HG02938 (cell line): ENCODE measurements around the gene CD99.

Experiments used
- ATAC-seq: cut with Tn5 transposase; IDR thresholded peaks from one replicate; pipeline ENCODE4 v1.9.1; 2021; ENCODE audit warnings: mild to moderate bottlenecking, moderate library complexity; ENCODE audit not compliant: unreplicated experiment

Gene CD99, protein sequence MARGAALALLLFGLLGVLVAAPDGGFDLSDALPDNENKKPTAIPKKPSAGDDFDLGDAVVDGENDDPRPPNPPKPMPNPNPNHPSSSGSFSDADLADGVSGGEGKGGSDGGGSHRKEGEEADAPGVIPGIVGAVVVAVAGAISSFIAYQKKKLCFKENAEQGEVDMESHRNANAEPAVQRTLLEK

DNA sequence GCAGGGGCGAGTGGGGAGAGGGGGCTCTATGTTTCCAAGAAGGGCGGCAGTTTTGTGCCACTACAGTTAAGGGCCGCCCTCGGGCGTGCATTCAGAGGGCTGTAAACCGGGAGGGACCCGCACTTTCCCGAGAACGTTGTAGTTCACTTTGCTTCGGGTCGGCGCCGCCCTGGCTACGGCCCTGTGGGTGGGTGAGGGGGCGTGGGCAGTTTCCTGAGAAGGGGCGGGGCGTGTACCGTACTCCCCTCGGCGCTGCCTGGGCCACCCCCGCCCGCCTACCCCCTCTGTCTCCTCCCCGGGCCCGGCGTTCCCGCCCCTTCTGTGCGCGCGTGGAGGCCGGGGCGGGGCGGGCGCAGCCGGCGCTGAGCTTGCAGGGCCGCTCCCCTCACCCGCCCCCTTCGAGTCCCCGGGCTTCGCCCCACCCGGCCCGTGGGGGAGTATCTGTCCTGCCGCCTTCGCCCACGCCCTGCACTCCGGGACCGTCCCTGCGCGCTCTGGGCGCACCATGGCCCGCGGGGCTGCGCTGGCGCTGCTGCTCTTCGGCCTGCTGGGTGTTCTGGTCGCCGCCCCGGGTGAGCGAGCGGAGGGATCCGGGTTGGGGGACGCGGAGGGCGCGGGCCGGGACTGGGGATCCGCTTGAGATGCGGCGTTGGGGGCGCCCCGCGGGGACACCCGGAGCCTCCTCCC lies at the start of gene CD99:
Gene CD99 (plus strand): TSS at position 440 of the 687 bp plus-strand sequence. CDS start 66 bp downstream, at position 506.
- peak; percentile 70 for ATAC-seq

DNA sequence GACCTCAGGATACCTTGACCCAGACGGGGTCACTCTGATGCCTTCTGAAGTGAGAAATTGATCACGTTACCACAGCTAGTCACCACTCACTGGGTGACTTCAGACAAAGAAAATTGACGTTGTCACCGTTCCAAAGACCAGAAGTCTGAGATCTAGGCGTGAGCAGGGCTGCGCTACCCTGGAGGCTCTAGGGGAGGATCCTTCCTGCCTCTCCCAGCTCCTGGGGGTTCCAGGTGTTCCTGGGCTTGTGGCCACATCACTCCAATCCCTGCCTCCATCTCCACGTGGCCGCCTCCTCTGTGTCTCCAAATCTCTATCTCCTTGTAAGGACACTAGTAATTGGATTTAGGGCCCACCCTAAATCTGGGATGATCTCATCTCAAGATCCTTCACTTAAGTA lies 48.9 kb upstream of the CD99 start:
- ATAC-seq = no peak

DNA sequence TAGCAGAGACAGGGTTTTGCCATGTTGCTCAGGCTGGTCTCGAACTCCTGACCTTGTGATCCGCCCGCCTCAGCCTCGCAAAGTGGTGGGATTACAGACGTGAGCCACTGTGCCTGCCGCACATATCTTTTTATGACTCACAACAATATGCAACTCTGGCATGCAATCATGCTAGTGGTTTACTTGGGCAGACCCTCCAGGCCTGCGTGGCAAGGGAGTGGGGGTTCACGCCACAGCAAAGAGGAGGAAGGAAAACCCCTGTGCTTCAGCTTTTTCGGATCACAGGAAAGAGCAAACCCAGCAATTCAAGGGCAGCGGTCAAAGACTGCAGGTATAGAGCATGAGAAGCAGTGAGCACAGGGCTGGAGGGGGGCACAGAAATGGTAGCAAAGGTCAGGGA lies 48.3 kb upstream of the CD99 start:
- no peak for ATAC-seq

DNA sequence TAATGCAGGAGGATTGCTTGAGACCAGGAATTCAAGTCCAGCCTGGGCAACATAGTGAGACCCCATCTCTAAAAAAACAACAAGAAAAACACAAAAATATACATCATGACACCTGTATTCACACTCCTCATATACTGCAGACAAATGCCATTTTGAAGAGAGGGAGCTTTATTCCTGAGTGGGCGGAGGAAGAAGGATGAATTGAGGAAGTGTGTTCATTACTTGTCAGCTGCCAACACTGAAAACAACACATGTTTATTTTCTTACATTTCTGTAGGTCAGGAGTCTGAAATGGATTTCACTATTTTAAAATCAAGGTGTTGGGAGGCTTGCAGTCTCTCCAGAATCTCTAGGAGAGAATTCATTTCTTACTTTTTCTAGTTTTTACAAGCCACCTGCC lies 47.2 kb upstream of the CD99 start:
- ATAC-seq = no peak

DNA sequence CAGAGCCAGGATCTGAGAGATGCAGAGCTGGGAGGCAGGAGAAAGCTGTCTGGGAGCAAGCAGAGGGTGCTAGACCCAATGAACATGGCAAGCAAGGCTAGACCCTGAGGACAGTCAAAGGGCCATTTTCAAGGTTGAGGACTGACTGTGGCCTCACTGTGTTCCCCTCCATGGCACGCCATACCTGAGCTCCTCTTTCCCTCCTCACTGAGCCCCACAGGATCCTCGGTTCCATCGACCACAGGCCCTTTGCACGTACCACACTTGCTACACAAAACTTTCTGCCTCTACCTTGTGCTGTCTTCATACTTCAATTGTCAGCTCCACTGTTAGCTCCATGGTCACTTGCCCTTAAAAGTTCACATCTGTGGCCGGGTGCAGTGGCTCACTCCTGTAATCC lies 45.5 kb upstream of the CD99 start:
- no peak for ATAC-seq

DNA sequence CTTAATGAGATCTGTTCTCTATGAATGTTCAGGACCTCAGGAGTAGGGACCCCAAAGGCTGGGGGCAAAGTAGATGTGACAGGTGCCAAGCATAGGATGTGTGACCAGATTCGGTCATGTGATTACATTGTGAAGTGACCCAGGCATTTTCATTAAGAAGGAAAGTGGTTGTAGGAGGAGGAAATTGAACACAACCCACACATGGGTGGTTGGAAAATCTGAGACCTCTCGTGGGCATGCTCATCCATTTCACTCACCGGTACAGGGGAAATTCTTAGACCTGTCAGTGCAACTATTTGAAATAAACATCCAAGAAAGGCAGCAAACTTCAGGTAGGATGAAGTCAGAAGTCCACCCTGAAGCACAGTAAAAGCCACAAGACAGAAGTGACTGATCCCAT lies 43.5 kb upstream of the CD99 start:
- ATAC-seq = no peak

DNA sequence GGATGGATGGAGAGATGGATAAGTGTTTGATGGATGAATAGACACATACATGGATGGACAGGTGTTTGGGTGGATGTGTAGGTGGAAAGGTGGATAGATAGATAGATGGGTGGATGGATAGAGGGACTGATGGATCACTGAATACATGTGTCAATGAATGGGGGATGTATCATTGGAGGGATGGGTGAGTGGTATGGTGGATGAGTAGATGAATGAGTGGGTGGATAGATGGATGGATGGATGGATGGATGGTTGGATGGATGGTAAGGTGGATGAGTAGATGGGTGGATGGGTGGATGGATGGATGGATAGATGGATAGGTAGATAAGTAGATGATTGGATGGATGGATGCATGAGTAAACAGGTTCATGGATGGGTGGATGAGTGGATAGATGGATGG lies 41.1 kb upstream of the CD99 start:
- ATAC-seq = no peak

DNA sequence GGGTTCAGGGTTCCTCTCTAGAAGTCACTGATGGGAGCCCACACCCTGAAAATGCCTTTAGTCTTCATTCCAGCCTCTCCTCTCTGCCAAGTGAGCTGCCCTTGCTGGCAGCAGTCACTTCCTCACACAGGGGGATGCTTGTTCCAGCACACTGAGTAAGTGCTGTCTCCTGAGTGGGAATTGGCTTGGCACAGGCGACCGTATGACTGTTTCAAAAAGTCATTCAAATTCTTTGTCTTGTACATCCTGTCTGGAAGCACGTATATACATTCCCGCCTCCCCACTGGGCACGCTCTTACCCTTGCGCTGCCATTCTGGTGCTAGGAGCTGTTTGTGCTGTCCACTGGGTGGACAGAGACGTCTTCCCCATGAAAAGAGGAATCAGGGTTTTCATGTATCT lies 40.2 kb upstream of the CD99 start:
- ATAC-seq = no peak

DNA sequence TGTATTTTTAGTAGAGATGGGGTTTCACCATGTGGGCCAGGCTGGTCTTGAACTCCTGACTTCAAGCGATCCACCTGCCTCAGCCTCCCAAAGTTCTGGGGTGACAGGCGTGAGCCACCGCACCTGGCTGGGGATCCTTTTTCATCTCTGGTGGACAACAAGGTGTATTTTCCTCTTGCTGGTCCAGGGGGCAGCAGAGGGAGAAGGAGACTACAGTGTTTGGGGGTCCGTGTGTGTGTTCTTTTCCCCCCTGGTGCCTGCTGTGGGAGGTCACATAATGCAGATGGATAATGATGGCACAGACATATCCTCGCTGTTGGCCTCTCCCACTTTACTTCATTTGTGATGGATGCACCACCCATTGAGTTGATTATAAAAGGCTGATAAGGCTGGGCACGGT lies 39.0 kb upstream of the CD99 start:
- ATAC-seq = no peak

DNA sequence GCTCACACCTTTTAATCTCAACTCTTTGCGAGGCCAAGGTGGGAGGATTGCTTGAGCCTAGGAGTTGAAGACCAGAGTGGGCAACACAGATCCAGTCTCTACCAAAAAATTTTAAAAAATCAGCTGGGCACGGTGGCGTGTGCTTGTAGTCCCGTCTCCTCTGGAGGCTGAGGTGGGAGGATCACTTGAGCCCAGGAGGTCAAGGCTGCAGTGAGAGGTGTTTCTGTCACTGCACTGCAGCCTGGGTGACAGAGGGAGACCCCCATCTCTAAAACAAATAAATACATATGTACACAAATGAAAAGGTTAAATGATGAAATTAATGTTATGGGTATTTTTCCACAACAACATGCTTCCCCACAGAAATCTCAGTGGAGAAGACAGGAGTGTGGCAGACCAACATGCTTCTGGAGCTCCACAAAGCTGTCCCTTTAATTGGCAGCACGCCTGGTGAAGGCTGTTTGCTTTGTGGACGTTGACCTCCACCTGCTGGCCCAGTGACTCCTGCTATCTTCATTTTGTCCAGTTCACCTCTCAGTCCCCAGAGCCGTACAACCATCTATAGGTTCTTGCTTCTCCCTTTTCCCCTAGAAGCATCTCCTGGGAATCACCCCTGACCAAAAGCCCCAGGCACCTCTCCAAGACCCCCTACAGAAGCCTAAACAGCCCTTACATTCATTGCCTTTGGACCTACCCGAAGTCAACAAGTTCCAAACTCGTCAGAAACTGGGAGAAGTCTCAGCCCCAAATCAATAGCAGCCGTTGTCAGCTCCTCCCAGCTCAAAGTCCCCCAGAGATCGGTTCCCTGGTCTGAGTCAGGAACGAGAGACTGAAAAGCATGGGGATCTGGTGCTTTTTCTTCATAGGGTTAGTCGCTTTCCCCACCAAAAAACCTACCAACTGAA lies 36.4 kb upstream of the CD99 start:
- no peak for ATAC-seq

DNA sequence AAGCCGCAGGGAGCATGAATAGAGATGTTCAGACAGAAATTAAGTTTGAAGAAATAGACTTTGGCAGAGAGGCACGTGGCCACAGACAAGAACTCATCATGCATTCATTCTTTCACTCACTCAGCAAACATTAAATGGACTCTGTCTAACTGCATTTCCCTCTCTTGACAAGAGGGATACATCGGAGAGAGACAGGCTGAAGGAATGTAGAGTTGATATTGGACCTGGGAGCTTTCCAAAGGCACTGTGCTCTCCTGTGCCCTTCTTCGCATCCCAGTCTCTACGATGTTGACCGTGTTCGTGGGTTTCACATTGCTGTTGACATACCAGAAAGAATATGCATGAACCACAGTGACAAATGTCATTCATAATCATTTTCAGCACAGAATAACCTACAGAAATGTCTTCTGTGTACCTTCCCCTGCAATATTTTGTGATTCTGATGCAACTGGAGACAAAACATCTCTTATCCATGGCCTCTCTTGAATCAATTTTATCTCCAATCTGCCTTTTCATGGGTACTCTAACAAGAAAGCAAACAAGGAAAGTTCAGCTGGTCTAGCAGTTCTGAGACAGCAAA lies 34.7 kb upstream of the CD99 start:
- no peak for ATAC-seq

DNA sequence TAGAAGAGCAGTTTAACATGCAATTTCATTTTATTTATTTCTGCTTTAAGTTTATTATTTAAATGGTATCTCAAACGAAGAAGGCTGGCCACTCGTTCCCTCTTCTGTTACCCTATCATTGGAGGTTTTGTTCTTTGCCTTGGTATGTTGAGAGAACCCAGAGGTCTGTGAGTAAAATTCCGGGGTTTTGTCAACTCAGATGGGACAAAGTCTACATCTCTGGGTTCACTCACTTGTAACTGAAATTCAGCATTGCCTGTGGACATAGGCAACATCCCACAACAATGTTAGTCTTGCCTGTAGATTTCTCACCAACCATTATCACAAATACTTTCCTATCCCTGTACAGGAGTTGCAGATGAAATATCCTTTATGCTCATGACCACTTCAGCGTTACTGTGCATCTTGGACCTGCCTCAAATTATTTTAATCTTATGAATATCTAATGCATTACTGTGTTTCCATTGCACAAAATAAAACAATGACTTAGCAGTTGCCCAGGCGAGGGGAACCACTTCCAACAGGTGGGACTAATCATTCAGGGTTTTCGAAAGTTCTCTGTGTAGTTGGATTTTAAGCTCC lies 33.5 kb upstream of the CD99 start:
- no peak for ATAC-seq

DNA sequence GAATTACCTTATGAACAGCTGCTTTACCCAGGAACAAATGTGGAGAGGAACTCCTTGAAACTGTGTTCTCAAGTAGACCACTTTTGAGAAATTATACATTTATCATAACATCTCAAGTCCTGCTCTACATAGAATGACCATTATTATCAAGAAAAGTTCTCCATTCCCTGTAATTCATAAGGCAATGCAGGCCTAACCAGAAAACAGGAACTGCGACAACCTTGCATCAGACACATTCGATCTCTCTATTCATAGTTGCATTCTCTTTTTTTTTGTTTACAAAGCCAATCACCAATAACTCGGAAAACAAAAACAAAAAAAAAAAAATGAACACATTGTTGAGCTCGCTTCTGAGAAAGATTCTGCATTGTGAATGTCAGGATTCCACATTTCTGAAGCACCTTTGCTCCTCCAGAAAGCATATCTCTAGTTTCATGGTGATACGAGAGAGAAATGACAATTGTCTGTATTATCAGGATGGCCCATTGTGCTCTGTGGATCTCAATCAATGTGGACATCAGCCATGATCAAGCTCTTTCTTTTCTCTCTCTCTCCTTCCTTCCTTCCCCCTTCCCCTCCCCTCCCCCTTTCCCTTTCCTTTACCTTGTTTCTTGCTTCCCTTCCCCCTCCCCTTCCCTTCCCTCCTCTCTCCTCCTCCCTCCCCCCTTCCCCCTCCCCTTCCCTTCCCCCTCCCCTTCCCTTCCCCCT lies 32.4 kb upstream of the CD99 start:
- no peak for ATAC-seq

DNA sequence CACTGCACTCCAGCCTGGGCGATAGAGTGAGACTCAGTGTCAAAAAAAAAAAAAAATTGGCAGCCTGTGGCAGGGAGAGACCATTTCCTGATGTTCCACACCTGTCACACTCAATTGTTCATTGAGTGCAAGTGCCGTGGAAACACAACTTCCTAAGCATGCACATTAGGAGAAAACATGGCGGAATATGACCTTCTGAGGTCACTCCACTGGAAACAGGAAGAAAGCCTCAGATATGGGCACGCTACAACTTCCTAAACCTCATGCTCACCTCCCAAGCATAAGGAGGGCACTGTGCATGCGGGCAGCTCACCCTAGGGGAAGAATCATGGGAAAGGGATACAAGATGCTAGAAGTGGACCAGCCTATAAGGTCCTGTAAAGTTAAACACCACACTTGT lies 28.5 kb upstream of the CD99 start:
- no peak for ATAC-seq

DNA sequence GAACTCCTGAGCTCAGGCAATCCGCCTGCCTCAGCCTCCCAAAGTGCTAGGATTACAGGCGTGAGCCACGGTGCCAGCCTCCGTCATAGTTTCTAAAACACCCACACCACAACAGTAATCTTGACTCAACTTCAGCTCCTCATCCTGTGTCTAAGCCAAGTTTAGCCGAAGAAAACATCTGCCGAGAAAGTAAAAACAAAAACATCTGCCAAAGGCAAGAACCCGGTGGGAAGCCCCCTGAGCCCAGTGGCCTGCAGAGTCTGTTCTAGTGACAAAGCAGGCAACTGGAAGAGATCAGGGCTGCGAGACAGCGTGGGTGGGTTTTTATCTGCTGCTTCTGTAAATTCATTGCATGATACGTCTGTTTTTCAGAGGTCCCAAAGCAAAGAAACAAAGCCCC lies 26.6 kb upstream of the CD99 start:
- ATAC-seq = no peak

DNA sequence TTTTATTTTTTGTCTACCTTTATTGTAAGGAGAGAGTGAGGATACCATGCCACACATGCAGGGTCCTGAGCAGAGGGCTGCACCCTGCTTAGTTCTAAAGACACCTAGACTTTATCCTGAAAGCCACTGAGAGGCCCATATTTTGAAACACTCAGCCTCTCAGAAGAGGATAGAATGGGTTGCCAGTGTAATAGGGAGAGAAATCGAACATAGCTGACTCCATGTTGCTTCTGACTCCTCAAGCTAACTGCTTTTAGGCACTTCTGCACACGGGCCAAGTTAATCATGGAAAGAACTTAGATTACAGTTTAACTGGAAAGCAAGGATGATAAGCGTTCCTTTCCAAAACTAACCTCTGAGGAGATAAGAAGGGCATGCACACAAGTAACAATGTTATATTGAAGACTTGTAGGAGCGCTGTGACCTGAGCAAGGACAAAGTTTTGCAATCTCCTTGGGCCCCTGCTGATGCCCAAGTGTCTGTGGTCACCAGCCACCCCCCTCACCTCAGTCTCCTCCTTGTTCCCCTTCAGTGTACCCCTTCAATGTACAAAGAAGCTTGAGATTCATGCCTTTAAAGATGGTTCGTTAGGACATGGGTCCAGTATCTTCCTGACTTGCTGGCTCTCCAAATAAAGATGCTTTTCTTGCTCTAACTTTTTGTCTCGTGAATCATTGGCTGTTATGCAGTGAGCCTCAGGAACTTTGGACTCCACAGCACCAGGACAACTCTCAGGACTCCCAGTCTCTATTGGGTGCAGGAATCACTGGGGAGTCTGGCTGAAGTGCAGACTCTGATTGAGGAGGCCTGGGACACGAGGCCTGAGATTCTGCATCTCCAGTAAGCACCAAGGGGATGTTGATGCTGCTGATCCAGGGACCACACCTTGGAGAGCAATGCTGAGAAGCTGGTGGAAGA lies 25.4 kb upstream of the CD99 start:
- no peak for ATAC-seq

DNA sequence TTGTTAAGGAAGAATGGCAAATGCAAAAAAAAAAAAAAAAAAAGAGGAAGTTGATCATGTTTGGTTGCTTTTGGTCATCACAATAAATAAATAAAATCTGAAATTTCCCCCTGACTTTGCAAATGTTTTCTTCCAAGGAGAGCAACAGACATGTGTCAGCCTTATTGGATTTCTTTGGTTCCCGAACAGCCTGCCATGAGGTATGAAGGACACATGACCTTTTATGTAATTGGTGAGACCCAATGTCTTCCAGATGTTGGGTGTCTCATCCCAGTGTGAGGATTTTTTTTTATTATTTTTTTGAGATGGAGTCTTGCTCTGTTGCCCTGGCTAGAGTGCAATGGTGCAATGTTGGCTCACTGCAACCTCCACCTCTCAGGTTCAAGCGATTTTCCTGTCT lies 24.6 kb upstream of the CD99 start:
- no peak for ATAC-seq

DNA sequence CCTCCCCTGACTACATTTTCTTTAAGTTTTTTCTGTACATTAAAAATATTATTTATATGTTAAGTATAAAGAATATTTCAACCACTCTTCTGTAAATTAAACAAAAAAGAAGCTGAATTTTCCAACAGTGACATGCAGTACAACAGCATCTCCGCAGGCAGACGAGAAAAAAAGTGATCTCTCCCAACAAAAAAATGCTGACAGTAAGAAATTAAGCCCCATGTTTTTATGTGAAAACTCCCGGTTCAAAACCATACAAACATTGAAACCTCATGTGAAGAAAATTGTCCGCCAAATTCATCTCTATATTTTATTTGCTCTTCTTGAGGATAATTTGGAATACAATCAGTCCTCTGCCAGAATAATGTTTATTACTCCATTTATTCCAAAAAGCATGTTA lies 20.1 kb upstream of the CD99 start:
- no peak for ATAC-seq

DNA sequence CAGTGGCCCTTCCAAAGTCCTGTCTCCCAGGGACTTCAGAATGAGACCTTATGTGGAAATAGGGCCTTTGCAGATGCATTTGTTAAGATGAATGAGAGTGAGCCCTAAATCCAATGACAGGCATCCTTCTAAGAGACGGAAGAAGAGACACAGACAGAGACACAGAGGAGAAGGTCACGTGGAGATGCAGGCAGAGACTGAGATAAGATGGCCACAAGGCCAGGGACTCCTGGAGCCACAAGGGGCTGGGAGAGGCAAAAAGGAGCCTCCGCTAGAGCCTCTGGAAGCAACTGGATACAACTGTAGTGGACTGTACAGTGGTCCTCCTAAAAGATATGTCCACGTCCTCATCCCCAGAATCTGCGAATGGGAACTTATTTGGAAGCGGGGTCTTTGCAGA lies 19.0 kb upstream of the CD99 start:
- no peak for ATAC-seq

DNA sequence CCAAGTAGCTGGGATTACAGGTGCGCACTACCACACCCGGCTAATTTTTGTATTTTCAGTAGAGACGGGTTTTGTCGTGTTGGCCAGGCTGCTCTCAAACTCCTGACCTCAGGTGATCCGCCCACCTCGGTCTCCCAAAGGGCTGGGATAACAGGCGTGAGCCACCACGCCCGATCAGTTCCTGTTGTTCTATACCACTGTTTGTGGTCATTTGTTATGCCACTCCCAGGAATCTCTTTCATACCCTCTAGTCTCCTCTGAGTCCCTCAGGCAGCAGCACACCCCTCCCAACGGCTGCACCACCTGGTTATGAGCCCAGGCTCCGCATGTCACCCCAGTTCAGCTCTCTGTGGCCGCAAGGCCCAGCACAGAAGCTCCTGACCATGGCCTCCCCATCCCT lies 17.5 kb upstream of the CD99 start:
- ATAC-seq = no peak
